Kasumi-1 (cell line): ENCODE results near the gene CREB3L2.
A peak's percentile ranks its signal among the peaks of the same experiment; 100 is the strongest.

Source experiments
- DNase-seq, 2 experiments: peaks; one replicate each; lab custom pipeline; 2025; lab: John Stamatoyannopoulos, UW

The CREB3L2 gene

GRCh38 chr7:137950967-137951366 lies 50.9 kb downstream of the CREB3L2 start:
- no peak for DNase-seq

GRCh38 chr7:137950263-137950621 lies 51.6 kb downstream of the CREB3L2 start:
- no peak for DNase-seq

GRCh38 chr7:137949416-137950262 lies 52.2 kb downstream of the CREB3L2 start:
- no peak for DNase-seq

GRCh38 chr7:137948845-137949330 lies 53.0 kb downstream of the CREB3L2 start:
- no peak for DNase-seq

GRCh38 chr7:137948083-137948844 lies 53.6 kb downstream of the CREB3L2 start:
- DNase-seq = no peak

GRCh38 chr7:137947046-137947445 lies 54.8 kb downstream of the CREB3L2 start:
- DNase-seq = no peak

- no peak for DNase-seq
Observed at GRCh38 chr7:137946011-137946410, 55.9 kb downstream of the CREB3L2 start.

- no peak for DNase-seq
Observed at GRCh38 chr7:137944168-137944567, 57.7 kb downstream of the CREB3L2 start.

GRCh38 chr7:137943132-137943551 lies 58.7 kb downstream of the CREB3L2 start:
- DNase-seq = no peak

GRCh38 chr7:137942484-137943115 lies 59.3 kb downstream of the CREB3L2 start:
- DNase-seq = no peak

- no peak for DNase-seq
Observed at GRCh38 chr7:137940656-137941518, 61.0 kb downstream of the CREB3L2 start.

GRCh38 chr7:137940218-137940617 lies 61.7 kb downstream of the CREB3L2 start:
- no peak for DNase-seq

- DNase-seq = no peak
Observed at GRCh38 chr7:137937202-137937560, 64.7 kb downstream of the CREB3L2 start.

- no peak for DNase-seq
Observed at GRCh38 chr7:137936509-137937201, 65.2 kb downstream of the CREB3L2 start.

GRCh38 chr7:137935884-137936508 lies 65.9 kb downstream of the CREB3L2 start:
- peak; percentile 94 to 95 for DNase-seq

- DNase-seq = peak in 1 of 2 experiments; percentile 11
Observed at GRCh38 chr7:137934941-137935883, 66.7 kb downstream of the CREB3L2 start.

GRCh38 chr7:137934176-137934826 lies 67.6 kb downstream of the CREB3L2 start:
- no peak for DNase-seq

- peak; percentile 9 to 14 for DNase-seq
Observed at GRCh38 chr7:137933270-137934017, 68.4 kb downstream of the CREB3L2 start.
